ENCODE data around the gene SF3A1. TPM values are rescaled to one million over a fixed set of nuclear protein-coding genes. Genes with fewer than 3 reads are reported as not detected.

Gene SF3A1
- total and polyA plus RNA-seq, 9 of the 15 experiments (the other 6 are each of a cell fraction or from before 2014, with no cell fraction given) = 6.7 to 228 (median 13.0) TPM

- peak; percentile 86 for TF ChIP-seq ZFP91 (CRISPR knock-in tag; IDR thresholded peaks at IDR 0.05)
- TF ChIP-seq CREBBP (IDR thresholded peaks at IDR 0.05; ENCODE audit: low read depth, low read length) = no peak
- TF ChIP-seq ATF1 (CRISPR knock-in tag; IDR thresholded peaks at IDR 0.05) = no peak
- TF ChIP-seq ATF1 (tag; IDR thresholded peaks at IDR 0.05) = peak; percentile 31
- TF ChIP-seq SREBF2 (CRISPR knock-in tag; IDR thresholded peaks at IDR 0.05) = no peak
- no peak for TF ChIP-seq ZNF668 (CRISPR knock-in tag; IDR thresholded peaks at IDR 0.05)
- TF ChIP-seq RBM17 (IDR thresholded peaks at IDR 0.05; ENCODE audit: borderline replicate concordance, low read depth, low read length) = no peak
- TF ChIP-seq SREBF1 (IDR thresholded peaks at IDR 0.05; ENCODE audit: borderline replicate concordance, low read depth, low read length) = no peak
- no peak for TF ChIP-seq HNRNPK (IDR thresholded peaks at IDR 0.05; ENCODE audit: low read depth, low read length, poor library complexity, severe bottlenecking)
- TF ChIP-seq ZSCAN29 (IDR thresholded peaks at IDR 0.05) = peak; percentile 81
- no peak for TF ChIP-seq ZNF740 (CRISPR knock-in tag; IDR thresholded peaks at IDR 0.05)
- TF ChIP-seq ZNF740 (tag; IDR thresholded peaks at IDR 0.05) = no peak
- TF ChIP-seq JUND (IDR thresholded peaks at IDR 0.05; ENCODE audit: borderline replicate concordance, low read depth, low read length) = no peak
- TF ChIP-seq JUND (tag; IDR thresholded peaks at IDR 0.05; ENCODE audit: borderline replicate concordance, low read depth, low read length) = no peak
- no peak for TF ChIP-seq KAT7 (CRISPR knock-in tag; IDR thresholded peaks at IDR 0.05; ENCODE audit: borderline replicate concordance)
- TF ChIP-seq HDAC8 (tag; IDR thresholded peaks at IDR 0.05) = no peak
- no peak for TF ChIP-seq MXI1 (IDR thresholded peaks at IDR 0.05; ENCODE audit: low read depth, low read length)
- no peak for TF ChIP-seq PRMT5 (CRISPR knock-in tag; IDR thresholded peaks at IDR 0.05)
- peak; percentile 72; the same call in 1 of the 2 replicates for TF ChIP-seq KDM2B (CRISPR knock-in tag; IDR thresholded peaks at IDR 0.05)
- no peak for TF ChIP-seq ARID3B (CRISPR knock-in tag; IDR thresholded peaks at IDR 0.05; ENCODE audit: borderline replicate concordance)
- TF ChIP-seq SMARCA5 (IDR thresholded peaks at IDR 0.05) = no peak
- no peak for TF ChIP-seq ZNF24 (IDR thresholded peaks at IDR 0.05)
- no peak for TF ChIP-seq RBM34 (IDR thresholded peaks at IDR 0.05; ENCODE audit: borderline replicate concordance, insufficient read depth, low read length)
Observed at GRCh38 chr22:30289141-30289979, 67.3 kb downstream of the SF3A1 start, which contains the start of gene CASTOR1 (continued).

Data from K562 (cell line).